NCI-H1694 (cell line): ENCODE measurements around the gene BCLAF1.
"Not testable (repeated sequence)": the region's sequence is repeated elsewhere in the genome, so short reads cannot be mapped to it uniquely, and the experiment has no call there.

Experiments
- DNase-seq: peaks from one replicate; lab custom pipeline; 2025; lab: John Stamatoyannopoulos, UW

The BCLAF1 gene

GRCh38 chr6:136249811-136250685, 39.6 kb downstream of the BCLAF1 start, which contains the start of gene MTFR2:
Gene MTFR2 (minus strand): TSS chr6:136250311. CDS start chr6:136249099, 1,212 bp downstream.
- DNase-seq: peak; percentile 94

GRCh38 chr6:136249336-136249735, 40.3 kb downstream of the BCLAF1 start:
- DNase-seq: no peak

GRCh38 chr6:136244061-136244616, 45.5 kb downstream of the BCLAF1 start:
- DNase-seq: no peak

- DNase-seq: no peak
Observed at GRCh38 chr6:136236466-136237293, 53.0 kb downstream of the BCLAF1 start.

GRCh38 chr6:136235233-136235564, 54.4 kb downstream of the BCLAF1 start:
- no peak for DNase-seq

- DNase-seq: no peak
Observed at GRCh38 chr6:136232701-136233100, 56.9 kb downstream of the BCLAF1 start.

GRCh38 chr6:136230219-136230853, 59.3 kb downstream of the BCLAF1 start:
- no peak for DNase-seq

- no peak for DNase-seq
Observed at GRCh38 chr6:136228814-136229213, 60.8 kb downstream of the BCLAF1 start.

GRCh38 chr6:136226674-136227377, 62.8 kb downstream of the BCLAF1 start:
- no peak for DNase-seq

- peak; percentile 50 for DNase-seq
Observed at GRCh38 chr6:136226027-136226673, 63.5 kb downstream of the BCLAF1 start.

- DNase-seq: no peak
Observed at GRCh38 chr6:136225496-136225895, 64.2 kb downstream of the BCLAF1 start.

GRCh38 chr6:136224974-136225373, 64.7 kb downstream of the BCLAF1 start:
- DNase-seq: not testable (repeated sequence)

- DNase-seq: no peak
Observed at GRCh38 chr6:136216503-136217401, 72.9 kb downstream of the BCLAF1 start.

- DNase-seq: no peak
Observed at GRCh38 chr6:136213853-136214252, 75.8 kb downstream of the BCLAF1 start.

- DNase-seq: no peak
Observed at GRCh38 chr6:136213012-136213539, 76.6 kb downstream of the BCLAF1 start.

- no peak for DNase-seq
Observed at GRCh38 chr6:136212608-136213007, 77.0 kb downstream of the BCLAF1 start.

- no peak for DNase-seq
Observed at GRCh38 chr6:136210398-136211165, 79.1 kb downstream of the BCLAF1 start.

GRCh38 chr6:136209496-136209895, 80.2 kb downstream of the BCLAF1 start:
- DNase-seq: no peak

GRCh38 chr6:136208783-136209182, 80.9 kb downstream of the BCLAF1 start:
- no peak for DNase-seq
